ENCODE results near the gene LRRC55.

Gene LRRC55

DNA sequence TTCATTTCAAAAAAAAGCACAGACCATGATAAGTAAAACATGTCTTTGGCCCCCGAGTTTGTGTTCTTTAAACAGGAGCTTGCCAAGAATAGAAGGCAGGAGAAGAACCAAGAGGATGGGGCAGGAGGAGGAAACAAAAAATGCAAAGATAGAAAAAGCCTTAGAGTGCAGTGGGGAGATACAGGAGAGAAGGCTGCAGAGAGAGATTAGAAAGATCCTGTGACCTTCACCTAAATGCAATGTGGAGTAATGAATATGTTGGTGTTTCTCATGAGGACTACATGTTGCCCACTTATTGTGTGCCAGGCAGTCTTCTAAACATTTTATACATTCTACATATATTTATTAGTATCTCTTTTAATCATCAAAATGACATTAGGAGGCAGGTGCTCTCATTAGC, 57.6 kb downstream of the LRRC55 start:
- DNase-seq, result no peak

DNA sequence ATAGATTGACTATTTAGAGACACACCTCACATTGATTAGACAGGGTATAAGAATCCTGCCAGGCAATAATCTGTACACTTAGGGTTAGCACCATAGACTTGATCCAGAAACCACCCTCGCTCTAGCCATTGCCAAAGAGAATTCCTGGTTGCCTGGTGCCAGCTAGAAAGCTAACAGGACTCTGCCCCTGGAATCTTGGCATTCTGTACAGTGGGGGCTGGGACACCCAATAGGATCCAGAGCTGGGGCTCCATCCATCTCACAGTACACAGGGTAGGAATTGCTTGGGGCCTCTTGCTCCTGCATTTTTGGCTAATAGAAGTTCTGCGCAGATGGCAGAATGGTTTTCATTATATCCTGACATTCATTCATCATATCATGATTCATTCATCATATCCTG, 58.3 kb downstream of the LRRC55 start:
- no peak for DNase-seq

GRCh38 chr11:57240757-57241156, 59.0 kb downstream of the LRRC55 start:
- no peak for DNase-seq

Measured in fibroblast of skin of scalp (primary cell).